Measurements from ENCODE around the gene PARP1. TPM values are rescaled to one million over a fixed set of nuclear protein-coding genes. Genes with fewer than 3 reads are reported as not detected.

Gene PARP1
- total RNA-seq, 1 experiment from 2014 or later: 376 TPM

DNA sequence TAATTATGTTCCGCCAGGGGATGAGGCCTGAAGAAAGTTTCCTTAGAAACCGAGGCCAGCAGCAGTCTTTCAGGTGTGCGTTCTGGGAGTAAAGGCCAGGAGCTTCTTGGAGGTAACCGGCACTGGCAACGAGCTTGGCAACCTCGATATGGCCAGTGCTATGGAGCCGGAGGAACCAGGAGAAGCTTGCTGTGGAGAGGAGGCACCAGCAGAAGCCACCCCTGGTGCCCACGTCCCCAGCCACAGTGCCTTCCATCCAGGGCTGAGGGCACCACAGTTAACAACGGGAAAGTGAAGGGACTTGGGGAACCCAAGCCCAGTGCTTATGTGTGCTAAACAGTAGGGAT is 57.4 kb downstream of the PARP1 start:
- POLR2A ChIA-PET: no interaction called here
- no peak for ATAC-seq
- Mint-ChIP-seq H3K9me3 (no peaks in the 10 kb centered on the region), H3K27ac (no peak overlapping the region), H3K36me3 (peaks cover 1% of the 10 kb centered on the region; the same call in 1 of the 2 replicates), H3K4me1 (peaks cover 12% of the 10 kb centered on the region), H3K4me3 (no peak overlapping the region), H3K27me3 (ENCODE audit: low read depth) (no peaks in the 10 kb centered on the region)
- no peak for DNase-seq (ENCODE audit: low spot score)
- CTCF ChIA-PET: interaction anchor here (0.8 to 1.2 kb wide), 2 partner anchors 17 to 258 kb away, joined by 3 to 4 read pairs; no protein-coding TSS in a partner anchor
- TF ChIP-seq ETV6 (CRISPR knock-in tag; IDR thresholded peaks at IDR 0.05): no peak
- TF ChIP-seq, protein P1, sequence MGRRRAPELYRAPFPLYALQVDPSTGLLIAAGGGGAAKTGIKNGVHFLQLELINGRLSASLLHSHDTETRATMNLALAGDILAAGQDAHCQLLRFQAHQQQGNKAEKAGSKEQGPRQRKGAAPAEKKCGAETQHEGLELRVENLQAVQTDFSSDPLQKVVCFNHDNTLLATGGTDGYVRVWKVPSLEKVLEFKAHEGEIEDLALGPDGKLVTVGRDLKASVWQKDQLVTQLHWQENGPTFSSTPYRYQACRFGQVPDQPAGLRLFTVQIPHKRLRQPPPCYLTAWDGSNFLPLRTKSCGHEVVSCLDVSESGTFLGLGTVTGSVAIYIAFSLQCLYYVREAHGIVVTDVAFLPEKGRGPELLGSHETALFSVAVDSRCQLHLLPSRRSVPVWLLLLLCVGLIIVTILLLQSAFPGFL (CRISPR knock-in tag; IDR thresholded peaks at IDR 0.05; ENCODE audit: borderline replicate concordance): no peak

- DNase-seq (ENCODE audit: low spot score) (no peak), ATAC-seq (no peak)
- no peaks in the 10 kb centered on the region for H3K9me3 Mint-ChIP-seq
- POLR2A ChIA-PET: no interaction called here
- no peaks in the 10 kb centered on the region for H3K27me3 Mint-ChIP-seq (ENCODE audit: low read depth)
- no peaks in the 10 kb centered on the region for H3K36me3 Mint-ChIP-seq
- no peak overlapping the region for H3K27ac Mint-ChIP-seq
- peaks cover 12% of the 10 kb centered on the region for H3K4me1 Mint-ChIP-seq
- TF ChIP-seq RORB (CRISPR knock-in tag; IDR thresholded peaks at IDR 0.05) (no peak), PRRX2 (CRISPR knock-in tag; IDR thresholded peaks at IDR 0.05) (no peak), MLX (CRISPR knock-in tag; IDR thresholded peaks at IDR 0.05) (no peak), ERG (CRISPR knock-in tag; IDR thresholded peaks at IDR 0.05) (no peak), ZNF138 (CRISPR knock-in tag; conservative IDR thresholded peaks at IDR 0.05) (no peak), ZNF532 (CRISPR knock-in tag; IDR thresholded peaks at IDR 0.05; ENCODE audit: borderline replicate concordance) (no peak)
- TF ChIP-seq, protein P2, sequence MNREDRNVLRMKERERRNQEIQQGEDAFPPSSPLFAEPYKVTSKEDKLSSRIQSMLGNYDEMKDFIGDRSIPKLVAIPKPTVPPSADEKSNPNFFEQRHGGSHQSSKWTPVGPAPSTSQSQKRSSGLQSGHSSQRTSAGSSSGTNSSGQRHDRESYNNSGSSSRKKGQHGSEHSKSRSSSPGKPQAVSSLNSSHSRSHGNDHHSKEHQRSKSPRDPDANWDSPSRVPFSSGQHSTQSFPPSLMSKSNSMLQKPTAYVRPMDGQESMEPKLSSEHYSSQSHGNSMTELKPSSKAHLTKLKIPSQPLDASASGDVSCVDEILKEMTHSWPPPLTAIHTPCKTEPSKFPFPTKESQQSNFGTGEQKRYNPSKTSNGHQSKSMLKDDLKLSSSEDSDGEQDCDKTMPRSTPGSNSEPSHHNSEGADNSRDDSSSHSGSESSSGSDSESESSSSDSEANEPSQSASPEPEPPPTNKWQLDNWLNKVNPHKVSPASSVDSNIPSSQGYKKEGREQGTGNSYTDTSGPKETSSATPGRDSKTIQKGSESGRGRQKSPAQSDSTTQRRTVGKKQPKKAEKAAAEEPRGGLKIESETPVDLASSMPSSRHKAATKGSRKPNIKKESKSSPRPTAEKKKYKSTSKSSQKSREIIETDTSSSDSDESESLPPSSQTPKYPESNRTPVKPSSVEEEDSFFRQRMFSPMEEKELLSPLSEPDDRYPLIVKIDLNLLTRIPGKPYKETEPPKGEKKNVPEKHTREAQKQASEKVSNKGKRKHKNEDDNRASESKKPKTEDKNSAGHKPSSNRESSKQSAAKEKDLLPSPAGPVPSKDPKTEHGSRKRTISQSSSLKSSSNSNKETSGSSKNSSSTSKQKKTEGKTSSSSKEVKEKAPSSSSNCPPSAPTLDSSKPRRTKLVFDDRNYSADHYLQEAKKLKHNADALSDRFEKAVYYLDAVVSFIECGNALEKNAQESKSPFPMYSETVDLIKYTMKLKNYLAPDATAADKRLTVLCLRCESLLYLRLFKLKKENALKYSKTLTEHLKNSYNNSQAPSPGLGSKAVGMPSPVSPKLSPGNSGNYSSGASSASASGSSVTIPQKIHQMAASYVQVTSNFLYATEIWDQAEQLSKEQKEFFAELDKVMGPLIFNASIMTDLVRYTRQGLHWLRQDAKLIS (CRISPR knock-in tag; IDR thresholded peaks at IDR 0.05; ENCODE audit: borderline replicate concordance): no peak
- no peak overlapping the region for H3K4me3 Mint-ChIP-seq
- CTCF ChIA-PET: interaction anchor here (0.8 to 1.2 kb wide), 2 partner anchors 16 to 259 kb away, joined by 3 to 4 read pairs; no protein-coding TSS in a partner anchor
These were observed 57.9 kb downstream of the PARP1 start for GRCh38 chr1:226349801-226350518.

Data from WTC11 (cell line).